IMR-90 (cell line): ENCODE results near the gene SPINDOC. TPM values are rescaled to one million over a fixed set of nuclear protein-coding genes. Genes with fewer than 3 reads are reported as not detected.

Experiments
- ATAC-seq: fragments of 200-7000 bp; cut with Tn5 transposase; 2 replicates; pipeline ENCODE4 v1.9.1; 2020; ENCODE audit warnings: low read depth, mild to moderate bottlenecking, moderate library complexity
- BruUV-seq: library from RNA; stranded (reverse); fragments of 400-500 nt; replicated peaks from 2 replicates; lab custom pipeline; 2021; lab: Mats Ljungman, UMichigan
- CTCF ChIA-PET: fragments of 300-600 bp; formaldehyde crosslinking; extraction: SDS; loops from one replicate; lab custom pipeline; 2021; ENCODE audit warnings: antibody characterized with exemption; lab: Yijun Ruan, JAX
- POLR2A ChIA-PET: fragments of 300-600 bp; sonication (Branson Sonifier 250); formaldehyde crosslinking; loops from one replicate; lab custom pipeline; 2022; ENCODE audit warnings: antibody characterized with exemption; ENCODE audit not compliant: unreplicated experiment; lab: Charles Lee
- DNase-seq: peaks from one replicate; pipeline ENCODE4 v3.0.0; 2013
- H2AFZ ChIP-seq: replicated peaks from 2 replicates; pipeline ENCODE3; 2013; ENCODE audit warnings: low read length, mild to moderate bottlenecking; ENCODE audit not compliant: poor library complexity
- H2AK5ac ChIP-seq: 2 replicates; pipeline ENCODE4 v1.6.1; 2013; ENCODE audit warnings: low read depth, low read length, inconsistent platforms
- H2AK9ac ChIP-seq: replicated peaks from 2 replicates; pipeline ENCODE3; 2013; ENCODE audit warnings: mild to moderate bottlenecking, low read depth, low read length, moderate library complexity; ENCODE audit not compliant: poor library complexity
- H2BK120ac ChIP-seq: 2 replicates; pipeline ENCODE4 v1.6.1; 2013; ENCODE audit warnings: low read depth, low read length, inconsistent platforms
- H2BK15ac ChIP-seq: 3 replicates; pipeline ENCODE4 v1.6.1; 2013; ENCODE audit warnings: low read depth, low read length, inconsistent platforms
- H2BK20ac ChIP-seq: 2 replicates; pipeline ENCODE4 v1.6.1; 2013; ENCODE audit warnings: low read depth, mild to moderate bottlenecking, inconsistent platforms, low read length, moderate library complexity
- H2BK5ac ChIP-seq: 2 replicates; pipeline ENCODE4 v1.6.1; 2013; ENCODE audit warnings: mild to moderate bottlenecking, low read depth, low read length, inconsistent platforms; ENCODE audit not compliant: poor library complexity, severe bottlenecking
- H3K14ac ChIP-seq: replicated peaks from 2 replicates; pipeline ENCODE4 v1.6.1; 2013; ENCODE audit warnings: low read depth, low read length, inconsistent platforms
- H3K18ac ChIP-seq: 2 replicates; pipeline ENCODE4 v1.6.1; 2013; ENCODE audit warnings: low read depth, low read length, control low read depth
- H3K23ac ChIP-seq: 2 replicates; pipeline ENCODE4 v1.6.1; 2013; ENCODE audit warnings: low read depth, low read length, inconsistent platforms
- H3K27ac ChIP-seq: 2 replicates; pipeline ENCODE4 v1.5.1; 2013; ENCODE audit warnings: mild to moderate bottlenecking, control low read depth, low read length; ENCODE audit not compliant: insufficient read depth
- H3K27me3 ChIP-seq: 2 replicates; pipeline ENCODE4 v1.6.1; 2013; ENCODE audit warnings: low read length; ENCODE audit not compliant: control insufficient read depth, insufficient read depth
- H3K36me3 ChIP-seq: 2 replicates; pipeline ENCODE4 v1.6.1; 2013; ENCODE audit warnings: low read length, mixed read lengths; ENCODE audit not compliant: control insufficient read depth, insufficient read depth
- H3K4ac ChIP-seq: 2 replicates; pipeline ENCODE4 v1.6.1; 2013; ENCODE audit warnings: low read depth, low read length, inconsistent platforms
- H3K4me1 ChIP-seq: 2 replicates; pipeline ENCODE4 v1.6.1; 2013; ENCODE audit warnings: low read length, mixed read lengths; ENCODE audit not compliant: control insufficient read depth, insufficient read depth
- H3K4me2 ChIP-seq: 2 replicates; pipeline ENCODE4 v1.6.1; 2013; ENCODE audit warnings: low read depth, mild to moderate bottlenecking, control low read depth, low read length, moderate library complexity
- H3K4me3 ChIP-seq: 2 replicates; pipeline ENCODE4 v1.5.1; 2013; ENCODE audit warnings: low read depth, mild to moderate bottlenecking, control low read depth, low read length, moderate library complexity; ENCODE audit not compliant: insufficient read depth
- H3K56ac ChIP-seq: 2 replicates; pipeline ENCODE4 v1.6.1; 2013; ENCODE audit warnings: low read length, inconsistent platforms; ENCODE audit not compliant: insufficient read depth; ENCODE audit errors: extremely low read depth
- H3K79me1 ChIP-seq, 2 experiments: 2 replicates each; pipeline ENCODE4 v1.6.1; 2013; ENCODE audit warnings: low read length in 2 of 2, inconsistent platforms in 1 of 2, low read depth in 1 of 2
- H3K9ac ChIP-seq: 2 replicates; pipeline ENCODE4 v1.6.1; 2013; ENCODE audit warnings: low read depth, low read length, control low read depth
- H3K9me1 ChIP-seq: 2 replicates; pipeline ENCODE4 v1.6.1; 2013; ENCODE audit warnings: low read length, inconsistent platforms; ENCODE audit not compliant: insufficient read depth
- H3K9me3 ChIP-seq: 2 replicates; pipeline ENCODE4 v1.6.1; 2013; ENCODE audit warnings: low read length; ENCODE audit not compliant: control insufficient read depth, insufficient read depth
- H4K20me1 ChIP-seq: 2 replicates; pipeline ENCODE4 v1.6.1; 2013; ENCODE audit warnings: low read length, inconsistent platforms; ENCODE audit not compliant: insufficient read depth
- H4K5ac ChIP-seq: 2 replicates; pipeline ENCODE4 v1.6.1; 2013; ENCODE audit warnings: mild to moderate bottlenecking, low read depth, low read length, control low read depth
- H4K8ac ChIP-seq, 2 experiments: 2 replicates each; pipeline ENCODE4 v1.6.1; 2013; ENCODE audit warnings: low read depth in 2 of 2, low read length in 2 of 2, control low read depth in 1 of 2, inconsistent platforms in 1 of 2
- H4K91ac ChIP-seq: 2 replicates; pipeline ENCODE4 v1.6.1; 2013; ENCODE audit warnings: low read depth, low read length, inconsistent platforms; ENCODE audit not compliant: insufficient read depth
- FOS ChIP-seq: fragments of 150-350 bp; IDR thresholded peaks from 2 replicates; pipeline ENCODE4 v1.6.1; 2016; ENCODE audit warnings: low read depth, low read length
- MAFK ChIP-seq: IDR thresholded peaks from 2 replicates; pipeline ENCODE4 v1.6.1; 2012; ENCODE audit warnings: low read depth, low read length, improper control_type of control experiment
- MAZ ChIP-seq: IDR thresholded peaks from 2 replicates; pipeline ENCODE4 v1.6.1; 2012; ENCODE audit warnings: low read depth, mild to moderate bottlenecking, low read length, improper control_type of control experiment, moderate library complexity, borderline replicate concordance
- MXI1 ChIP-seq: IDR thresholded peaks from 2 replicates; pipeline ENCODE4 v1.6.1; 2012; ENCODE audit warnings: low read depth, mild to moderate bottlenecking, low read length, moderate library complexity, borderline replicate concordance
- NFE2L2 ChIP-seq: fragments of 150-350 bp; IDR thresholded peaks from 2 replicates; pipeline ENCODE4 v1.6.1; 2016; ENCODE audit warnings: low read depth, mild to moderate bottlenecking, low read length
- POLR2A ChIP-seq: IDR thresholded peaks from 2 replicates; pipeline ENCODE4 v1.6.1; 2012; ENCODE audit warnings: mild to moderate bottlenecking, low read depth, low read length
- RCOR1 ChIP-seq: IDR thresholded peaks from 2 replicates; pipeline ENCODE4 v1.6.1; 2012; ENCODE audit warnings: mild to moderate bottlenecking, low read length, improper control_type of control experiment; ENCODE audit not compliant: insufficient replicate concordance
- RFX5 ChIP-seq: IDR thresholded peaks from 2 replicates; pipeline ENCODE4 v1.8.0; 2012; ENCODE audit warnings: low read depth, mild to moderate bottlenecking, low read length, moderate library complexity
- SMC3 ChIP-seq: fragments of 150-350 bp; IDR thresholded peaks from 2 replicates; pipeline ENCODE4 v1.6.1; 2016; ENCODE audit warnings: low read depth, mild to moderate bottlenecking, antibody characterized with exemption, low read length, moderate library complexity
- WGBS, 2 experiments: methylation state at CpG; one replicate each; pipeline versions ENCODE4 v1.1.5 to v1.1.7; 2013; ENCODE audit warnings: missing lambda C conversion rate in 2 of 2; ENCODE audit not compliant: insufficient read length in 1 of 2; ENCODE audit errors: extremely low coverage in 2 of 2; 5-methylcytosine and 5-hydroxymethylcytosine counted together
- dilution Hi-C: fragments of 300-500 bp; cut with HindIII; formaldehyde crosslinking; loops from one replicate; pipeline ENCODE4 v1.14.3; 2018; ENCODE audit warnings: low sequenced_read_pairs; ENCODE audit not compliant: unreplicated experiment
- in situ Hi-C: fragments of 300-500 bp; cut with MboI; formaldehyde crosslinking; loops from 3 replicates; pipeline ENCODE4 v1.14.3; 2019; ENCODE audit warnings: low sequenced_read_pairs, inconsistent platforms, mixed read lengths
- intact Hi-C: fragments of 100-400 bp; cut with micrococcal nuclease; formaldehyde crosslinking; loops from 2 replicates; pipeline ENCODE4 v1.10.0; 2022
- polyA plus RNA-seq, 3 experiments: library from polyadenylated mRNA; depleted of rRNA; stranded (reverse); fragments of >200 nt; gene quantifications; 2 replicates each; pipeline ENCODE4 v1.2.3, GENCODE V29; 2012; ENCODE audit warnings: low replicate concordance in 1 of 3
- total RNA-seq: library from RNA; depleted of rRNA; stranded (reverse); fragments of >200 nt; gene quantifications from 2 replicates; pipeline ENCODE4 v1.2.3, GENCODE V29; 2012
- TF ChIP-seq, protein P1 (sequence below): fragments of 150-350 bp; IDR thresholded peaks from 2 replicates; pipeline ENCODE4 v1.6.1; 2017; ENCODE audit warnings: mild to moderate bottlenecking, antibody characterized with exemption, low read length, low read depth

Gene SPINDOC
- total and polyA plus RNA-seq, 2 of the 4 experiments (the other 2 are of a cell fraction): 10.0 to 29.9 TPM

DNA sequence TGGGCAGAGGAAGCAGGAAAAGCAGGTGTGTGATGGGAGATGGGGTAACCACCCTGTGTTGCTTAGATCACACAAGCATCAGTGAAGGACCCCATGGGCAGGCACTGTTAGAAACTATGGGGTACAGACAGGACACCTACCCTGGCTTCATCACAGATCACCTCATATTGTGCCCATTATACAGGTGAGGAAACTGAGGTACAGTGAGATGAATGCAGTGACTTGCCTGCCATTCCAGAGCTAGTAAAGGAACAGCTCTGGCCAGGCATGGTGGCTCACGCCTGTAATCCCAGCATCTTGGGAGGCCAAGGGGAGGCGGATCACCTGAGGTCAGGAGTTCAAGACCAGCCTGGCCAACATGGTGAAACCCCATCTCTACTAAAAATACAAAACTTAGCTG lies 19.8 kb downstream of the SPINDOC start:
- H2AFZ ChIP-seq: no peak overlapping the region
- no peaks in the 10 kb centered on the region for H3K9me3 ChIP-seq
- POLR2A ChIA-PET: no interaction called here
- no peak for ATAC-seq
- no peak overlapping the region for H3K14ac ChIP-seq
- no peaks in the 10 kb centered on the region for H3K4me1 ChIP-seq
- H3K27me3 ChIP-seq: no peaks in the 10 kb centered on the region
- 100% methylated on average over 1 of the region's 2 CpGs; no CpG with 5 or more reads in 1 of the 2 experiments for WGBS, 2 experiments
- H3K9me1 ChIP-seq: peaks cover 2% of the 10 kb centered on the region; the same call in 1 of the 2 replicates
- no peak overlapping the region for H4K5ac ChIP-seq
- DNase-seq: no peak
- H2AK9ac ChIP-seq: peak overlapping the region; percentile 70
- no peak for TF ChIP-seq MAFK
- TF ChIP-seq RFX5: no peak
- no peak for TF ChIP-seq FOS
- TF ChIP-seq, protein P1, sequence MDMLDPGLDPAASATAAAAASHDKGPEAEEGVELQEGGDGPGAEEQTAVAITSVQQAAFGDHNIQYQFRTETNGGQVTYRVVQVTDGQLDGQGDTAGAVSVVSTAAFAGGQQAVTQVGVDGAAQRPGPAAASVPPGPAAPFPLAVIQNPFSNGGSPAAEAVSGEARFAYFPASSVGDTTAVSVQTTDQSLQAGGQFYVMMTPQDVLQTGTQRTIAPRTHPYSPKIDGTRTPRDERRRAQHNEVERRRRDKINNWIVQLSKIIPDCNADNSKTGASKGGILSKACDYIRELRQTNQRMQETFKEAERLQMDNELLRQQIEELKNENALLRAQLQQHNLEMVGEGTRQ: no peak
- TF ChIP-seq MXI1: no peak
- TF ChIP-seq RCOR1: no peak
- no peak for TF ChIP-seq POLR2A
- TF ChIP-seq MAZ: no peak
- no peak for TF ChIP-seq NFE2L2
- no peak for TF ChIP-seq SMC3
- in situ Hi-C loops: no loop called here
- dilution Hi-C loops: no loop called here
- no peak overlapping the region for H3K4me2 ChIP-seq
- H2BK120ac ChIP-seq: no peak overlapping the region
- H3K4me3 ChIP-seq: no peak overlapping the region
- H2AK5ac ChIP-seq: no peak overlapping the region
- no peak overlapping the region for H3K4ac ChIP-seq
- no peak overlapping the region for H4K8ac ChIP-seq
- intact Hi-C loops: no loop called here
- no peak overlapping the region for H3K9ac ChIP-seq
- H4K20me1 ChIP-seq: peaks cover 6% of the 10 kb centered on the region; the same call in 1 of the 2 replicates
- CTCF ChIA-PET: no interaction called here
- H3K23ac ChIP-seq: no peak overlapping the region
- no peak overlapping the region for H2BK20ac ChIP-seq
- H2BK15ac ChIP-seq: no peak overlapping the region
- no peak overlapping the region for H2BK5ac ChIP-seq
- no peak overlapping the region for H4K91ac ChIP-seq
- no peak overlapping the region for H3K56ac ChIP-seq
- H3K18ac ChIP-seq: no peak overlapping the region
- H3K27ac ChIP-seq: no peak overlapping the region
- H3K36me3 ChIP-seq: peaks cover 3% of the 10 kb centered on the region; the same call in 1 of the 2 replicates
- peaks cover 0 to 2% of the 10 kb centered on the region in 2 experiments; a peak in 1 of 4 replicates for H3K79me1 ChIP-seq
- BruUV-seq: no TSS peak
